HepG2 (cell line): ENCODE results near the gene ELL. TPM values are rescaled to one million over a fixed set of nuclear protein-coding genes. Genes with fewer than 3 reads are reported as not detected.

Experiments
- ADNP ChIP-seq: sonication (generic); formaldehyde crosslinking; IDR thresholded peaks from 2 replicates; pipeline ENCODE4 v1.4.0; 2020; ENCODE audit warnings: missing genetic modification reagents
- CREB1 ChIP-seq, 2 experiments: fragments of 450-650 bp in 1 of 2; IDR thresholded peaks; 2 replicates each; pipeline ENCODE4 v1.6.1; 2016 to 2017; ENCODE audit warnings: control low read depth in 1 of 2, mild to moderate bottlenecking in 1 of 2, missing compliant biosample characterization in 1 of 2, missing genetic modification characterization in 1 of 2
- HDAC2 ChIP-seq: sonication (generic); formaldehyde crosslinking; IDR thresholded peaks from 2 replicates; pipeline ENCODE4 v1.4.0; 2020; ENCODE audit warnings: missing genetic modification reagents
- KAT8 ChIP-seq: IDR thresholded peaks from 2 replicates; pipeline ENCODE4 v1.6.1; 2016; ENCODE audit warnings: missing genetic modification reagents, missing compliant biosample characterization
- KDM5B ChIP-seq: sonication (generic); formaldehyde crosslinking; IDR thresholded peaks from 2 replicates; pipeline ENCODE4 v1.4.0; 2020; ENCODE audit warnings: missing genetic modification reagents, mild to moderate bottlenecking, borderline replicate concordance
- KMT2B ChIP-seq: IDR thresholded peaks from 2 replicates; pipeline ENCODE4 v1.6.1; 2016; ENCODE audit warnings: missing genetic modification reagents, missing compliant biosample characterization
- MED1 ChIP-seq: sonication (generic); formaldehyde crosslinking; IDR thresholded peaks from 2 replicates; pipeline ENCODE4 v1.4.0; 2020; ENCODE audit warnings: missing genetic modification reagents
- MED13 ChIP-seq: sonication (generic); formaldehyde crosslinking; IDR thresholded peaks from 2 replicates; pipeline ENCODE4 v1.5.0; 2020; ENCODE audit warnings: missing genetic modification reagents
- MXD3 ChIP-seq: IDR thresholded peaks from 2 replicates; pipeline ENCODE4 v1.6.1; 2016; ENCODE audit warnings: mild to moderate bottlenecking, missing biosample characterization, missing genetic modification reagents
- ONECUT2 ChIP-seq: sonication (generic); formaldehyde crosslinking; IDR thresholded peaks from 2 replicates; pipeline ENCODE4 v1.4.0; 2020; ENCODE audit warnings: missing genetic modification reagents
- RFX3 ChIP-seq: IDR thresholded peaks from 2 replicates; pipeline ENCODE4 v1.6.1; 2016; ENCODE audit warnings: missing biosample characterization, missing genetic modification reagents
- SALL1 ChIP-seq: sonication (generic); formaldehyde crosslinking; IDR thresholded peaks from 2 replicates; pipeline ENCODE4 v1.8.0; 2022; ENCODE audit warnings: mild to moderate bottlenecking, missing genetic modification reagents
- SNAPC5 ChIP-seq: sonication (generic); formaldehyde crosslinking; IDR thresholded peaks from 2 replicates; pipeline ENCODE4 v1.8.1; 2023; ENCODE audit warnings: mild to moderate bottlenecking, missing genetic modification reagents, borderline replicate concordance
- SPEN ChIP-seq: sonication (generic); formaldehyde crosslinking; IDR thresholded peaks from 2 replicates; pipeline ENCODE4 v1.5.1; 2020; ENCODE audit warnings: low read depth, mild to moderate bottlenecking, missing genetic modification reagents
- STAG1 ChIP-seq: sonication (generic); formaldehyde crosslinking; IDR thresholded peaks from 2 replicates; pipeline ENCODE4 v1.4.0; 2020; ENCODE audit warnings: missing genetic modification reagents
- TBX3 ChIP-seq: fragments of 450-650 bp; IDR thresholded peaks from 2 replicates; pipeline ENCODE4 v1.6.1; 2017; ENCODE audit warnings: antibody characterized with exemption, mild to moderate bottlenecking, inconsistent platforms, borderline replicate concordance
- THAP11 ChIP-seq: IDR thresholded peaks from 2 replicates; pipeline ENCODE4 v1.6.1; 2016; ENCODE audit warnings: missing biosample characterization, missing genetic modification reagents
- ZFP36 ChIP-seq: fragments of 150-350 bp; IDR thresholded peaks from 2 replicates; pipeline ENCODE4 v1.6.1; 2018; ENCODE audit warnings: borderline replicate concordance, low read length, low read depth; ENCODE audit not compliant: partially characterized antibody
- ZHX1 ChIP-seq: sonication (generic); formaldehyde crosslinking; IDR thresholded peaks from 2 replicates; pipeline ENCODE4 v1.8.1; 2022; ENCODE audit warnings: low read depth, mild to moderate bottlenecking, missing genetic modification reagents
- ZNF18 ChIP-seq: sonication (generic); formaldehyde crosslinking; IDR thresholded peaks from 2 replicates; pipeline ENCODE4 v1.8.0; 2022; ENCODE audit warnings: mild to moderate bottlenecking, missing genetic modification reagents; ENCODE audit not compliant: insufficient replicate concordance
- ZNF441 ChIP-seq: sonication (generic); formaldehyde crosslinking; IDR thresholded peaks from 2 replicates; pipeline ENCODE4 v1.7.0; 2021; ENCODE audit warnings: missing genetic modification reagents, borderline replicate concordance
- ZNF784 ChIP-seq: sonication (generic); formaldehyde crosslinking; IDR thresholded peaks from 2 replicates; pipeline ENCODE4 v1.5.1; 2020; ENCODE audit warnings: missing genetic modification reagents, mild to moderate bottlenecking, borderline replicate concordance
- ZNF891 ChIP-seq: sonication (generic); formaldehyde crosslinking; IDR thresholded peaks from 2 replicates; pipeline ENCODE4 v1.5.0; 2020; ENCODE audit warnings: mild to moderate bottlenecking, missing genetic modification reagents
- polyA plus RNA-seq, 8 experiments: library from polyadenylated mRNA; depleted of rRNA in 3 of 8; stranded (reverse) in 7 of 8; unstranded in 1 of 8; fragments of >200 nt; fragmentation: Illumina TruSeq in 4 of 8; extraction: Trizol in 4 of 8; gene quantifications; 2 replicates each; pipeline versions ENCODE4 v1.2.1 to v1.2.3, GENCODE V29; 2011 to 2016; ENCODE audit warnings: low read depth in 4 of 8, missing spikeins in 1 of 8, mixed read lengths in 1 of 8; ENCODE audit not compliant: insufficient read depth in 1 of 8
- total RNA-seq, 5 experiments: library from RNA; depleted of rRNA; stranded (reverse); fragments of >200 nt; fragmentation: Illumina TruSeq; extraction: Trizol; gene quantifications; 2 replicates each; pipeline ENCODE4 v1.2.3, GENCODE V29; 2016; ENCODE audit warnings: low read depth in 1 of 5

Gene ELL
- total and polyA plus RNA-seq, 2 of the 13 experiments (the other 11 are each of a cell fraction or from before 2014, with no cell fraction given), result 3.7 to 5.4 TPM

- TF ChIP-seq ZHX1 (CRISPR knock-in tag) (no peak), KMT2B (CRISPR knock-in tag) (no peak), MED13 (CRISPR knock-in tag) (no peak), ONECUT2 (CRISPR knock-in tag) (peak; percentile 89), HDAC2 (CRISPR knock-in tag) (peak; percentile 20; the same call in 1 of the 2 replicates), ZNF891 (CRISPR knock-in tag) (no peak), ZFP36 (no peak), ZNF441 (CRISPR knock-in tag) (no peak), SPEN (CRISPR knock-in tag) (peak; percentile 70), RFX3 (CRISPR knock-in tag) (no peak), STAG1 (CRISPR knock-in tag) (peak; percentile 97), KDM5B (CRISPR knock-in tag) (no peak), ZNF784 (CRISPR knock-in tag) (no peak), KAT8 (0 out of 2 replicates have a peak, but pooled peaks have one; percentile 19), ZNF18 (CRISPR knock-in tag) (no peak), SALL1 (CRISPR knock-in tag) (peak; percentile 77), THAP11 (CRISPR knock-in tag) (peak; percentile 53), MXD3 (CRISPR knock-in tag) (no peak), TBX3 (no peak), MED1 (CRISPR knock-in tag) (peak; percentile 32; the same call in 1 of the 2 replicates), ADNP (no peak), CREB1 (IDR thresholded peaks at IDR 0.05) (no peak), CREB1 (CRISPR knock-in tag; IDR thresholded peaks at IDR 0.05) (no peak), SNAPC5 (no peak)
These were observed 70.7 kb downstream of the ELL start (continued) for GRCh38 chr19:18450931-18451836.
